Retinal pigment epithelial cell (primary cell): ENCODE data around the gene RPS6KA5.
"Not testable (repeated sequence)": the region's sequence is repeated elsewhere in the genome, so short reads cannot be mapped to it uniquely, and the experiment has no call there.

Experiments used
- DNase-seq: peaks from one replicate; pipeline ENCODE4 v3.0.0-alpha.2; 2010; ENCODE audit warnings: low read depth
- H3K4me3 ChIP-seq: 2 replicates; pipeline ENCODE4 v1.5.1; 2011; ENCODE audit warnings: mild to moderate bottlenecking, low read length, control low read depth, moderate library complexity
- CTCF ChIP-seq: conservative IDR thresholded peaks from 2 replicates; pipeline ENCODE4 v1.5.1; 2011; ENCODE audit warnings: low read depth, low read length, control low read depth, inconsistent platforms

Gene RPS6KA5

GRCh38 chr14:91040545-91040944 is 19.9 kb downstream of the RPS6KA5 start:
- no peak for DNase-seq
- TF ChIP-seq CTCF = no peak
- H3K4me3 ChIP-seq = no peak overlapping the region

GRCh38 chr14:91038439-91038838 is 22.0 kb downstream of the RPS6KA5 start:
- no peak overlapping the region for H3K4me3 ChIP-seq
- no peak for DNase-seq
- no peak for TF ChIP-seq CTCF

- no peak overlapping the region for H3K4me3 ChIP-seq
- DNase-seq = no peak
- TF ChIP-seq CTCF = no peak
Observed at GRCh38 chr14:91036741-91037469, 23.5 kb downstream of the RPS6KA5 start.

GRCh38 chr14:91035855-91036254 is 24.6 kb downstream of the RPS6KA5 start:
- no peak for DNase-seq

GRCh38 chr14:91034379-91034778 is 26.1 kb downstream of the RPS6KA5 start:
- H3K4me3 ChIP-seq, DNase-seq: not testable (repeated sequence)

More at GRCh38 chr14:91035855-91036254, 24.6 kb downstream of the RPS6KA5 start:
- no peak overlapping the region for H3K4me3 ChIP-seq
- TF ChIP-seq CTCF = no peak

GRCh38 chr14:91032248-91032647 is 28.2 kb downstream of the RPS6KA5 start:
- no peak for TF ChIP-seq CTCF
- no peak overlapping the region for H3K4me3 ChIP-seq
- no peak for DNase-seq

- H3K4me3 ChIP-seq = no peak overlapping the region
- no peak for DNase-seq
- TF ChIP-seq CTCF = no peak
Observed at GRCh38 chr14:91031666-91032065, 28.8 kb downstream of the RPS6KA5 start.
